Measurements from ENCODE around the gene COL4A1. TPM values are rescaled to one million over a fixed set of nuclear protein-coding genes. Genes with fewer than 3 reads are reported as not detected.

Gene COL4A1
- total and polyA plus RNA-seq, 12 donors: 83.3 to 342 (median 147) TPM

DNA sequence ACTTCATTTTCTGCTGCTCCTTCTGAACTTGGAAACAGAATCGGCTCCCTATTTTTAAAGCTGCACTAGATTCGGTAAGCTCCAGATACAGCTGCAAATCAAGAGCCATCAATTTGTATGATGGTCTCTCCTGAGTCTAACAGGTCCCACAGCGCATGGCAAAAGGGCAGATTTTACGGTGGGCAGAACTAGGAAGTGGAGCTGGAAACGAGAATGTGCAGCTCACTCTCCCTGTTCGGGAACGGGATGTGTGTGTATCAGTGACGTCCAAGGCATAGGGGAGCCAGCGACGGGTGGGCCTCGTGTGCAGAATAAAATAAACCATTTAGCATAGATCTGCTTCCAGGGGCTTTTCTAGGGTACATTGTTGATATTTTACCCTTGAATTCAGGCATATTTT is 74.2 kb downstream of the COL4A1 start:
- intact Hi-C loops (cut with DNase I): loop anchor here in 4 of 10 donors (5.0 to 10.0 kb wide), 3 partner anchors 70 to 75 kb away; partner anchors contain the start of genes COL4A1 (in 2 of the 4) and COL4A2 (in 2 of the 4)

DNA sequence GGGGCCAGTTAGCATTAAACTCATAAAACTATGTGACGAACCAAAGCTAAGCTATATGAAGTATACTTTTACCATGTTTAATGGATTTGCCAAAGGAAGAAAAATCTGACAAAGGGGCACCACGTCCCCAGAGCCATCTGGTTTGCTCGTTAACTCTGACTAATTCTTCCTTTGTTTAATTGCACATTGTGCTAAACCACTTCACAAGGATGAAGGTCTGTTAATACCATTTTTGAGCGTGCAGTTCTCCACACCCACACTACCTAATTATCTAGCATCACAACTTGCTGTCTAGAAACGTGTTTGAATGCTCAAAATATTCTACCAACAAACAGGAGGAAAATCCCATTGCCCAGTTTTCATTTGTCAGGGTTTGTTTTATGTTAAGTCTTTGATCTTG is 74.8 kb downstream of the COL4A1 start:
- Histone ChIP-seq H3K4me3 (peak overlapping the region in 3 of 10 donors; percentile 12 to 36 (median 28)), H3K9me3 (no peaks in the 10 kb centered on the region), H3K4me1 (peaks cover 28 to 94% (median 83%) of the 10 kb centered on the region in 9 donors), H3K27ac (peak overlapping the region; percentile 68 to 89 (median 80)), H3K27me3 (no peaks in the 10 kb centered on the region), H3K36me3 (peaks cover 0 to 14% (median 0%) of the 10 kb centered on the region in 9 donors)
- peak in 3 of 8 donors; percentile 22 to 43 (median 38) for ATAC-seq
- WGBS, 2 donors: 49 to 69% methylated on average over 5 of the region's 5 CpGs
- TF ChIP-seq CTCF (IDR thresholded peaks at IDR 0.05): no peak
- DNase-seq: no peak
- intact Hi-C loops (cut with DNase I): loop anchor here in 4 of 10 donors (5.0 to 10.0 kb wide), 3 partner anchors 70 to 75 kb away; partner anchors contain the start of genes COL4A1 (in 2 of the 4) and COL4A2 (in 2 of the 4)

More for the DNA sequence above, 74.2 kb downstream of the COL4A1 start:
- peaks cover 34 to 95% (median 86%) of the 10 kb centered on the region in 9 donors for H3K4me1 ChIP-seq
- H3K4me3 ChIP-seq: peak overlapping the region in 6 of 10 donors; percentile 10 to 36 (median 20)
- peak; percentile 23 to 63 (median 50) for ATAC-seq
- H3K9me3 ChIP-seq: no peaks in the 10 kb centered on the region
- H3K36me3 ChIP-seq: peaks cover 0 to 14% (median 0%) of the 10 kb centered on the region in 9 donors
- peak overlapping the region; percentile 68 to 89 (median 80) for H3K27ac ChIP-seq
- 31 to 41% methylated on average over 11 of the region's 11 CpGs for WGBS, 2 donors
- TF ChIP-seq CTCF (IDR thresholded peaks at IDR 0.05): no peak
- DNase-seq: peak in 1 of 2 donors; percentile 54
- no peaks in the 10 kb centered on the region for H3K27me3 ChIP-seq

- WGBS, 2 donors: 85% methylated on average over 16 of the region's 16 CpGs
- no peak for DNase-seq
- Histone ChIP-seq H3K27ac (peak overlapping the region in 9 of 10 donors; percentile 68 to 89 (median 82)), H3K36me3 (peaks cover 0 to 10% (median 0%) of the 10 kb centered on the region in 9 donors), H3K27me3 (no peaks in the 10 kb centered on the region), H3K9me3 (no peaks in the 10 kb centered on the region), H3K4me1 (peaks cover 24 to 93% (median 80%) of the 10 kb centered on the region in 9 donors), H3K4me3 (peak overlapping the region in 1 of 10 donors; percentile 36)
- intact Hi-C loops (cut with DNase I): loop anchor here in 4 of 10 donors (5.0 to 10.0 kb wide), 3 partner anchors 71 to 76 kb away; partner anchors contain the start of genes COL4A1 (in 2 of the 4) and COL4A2 (in 2 of the 4)
- ATAC-seq: no peak
- no peak for TF ChIP-seq CTCF (IDR thresholded peaks at IDR 0.05)
Observed at GRCh38 chr13:110231348-110232047, 75.5 kb downstream of the COL4A1 start.

DNA sequence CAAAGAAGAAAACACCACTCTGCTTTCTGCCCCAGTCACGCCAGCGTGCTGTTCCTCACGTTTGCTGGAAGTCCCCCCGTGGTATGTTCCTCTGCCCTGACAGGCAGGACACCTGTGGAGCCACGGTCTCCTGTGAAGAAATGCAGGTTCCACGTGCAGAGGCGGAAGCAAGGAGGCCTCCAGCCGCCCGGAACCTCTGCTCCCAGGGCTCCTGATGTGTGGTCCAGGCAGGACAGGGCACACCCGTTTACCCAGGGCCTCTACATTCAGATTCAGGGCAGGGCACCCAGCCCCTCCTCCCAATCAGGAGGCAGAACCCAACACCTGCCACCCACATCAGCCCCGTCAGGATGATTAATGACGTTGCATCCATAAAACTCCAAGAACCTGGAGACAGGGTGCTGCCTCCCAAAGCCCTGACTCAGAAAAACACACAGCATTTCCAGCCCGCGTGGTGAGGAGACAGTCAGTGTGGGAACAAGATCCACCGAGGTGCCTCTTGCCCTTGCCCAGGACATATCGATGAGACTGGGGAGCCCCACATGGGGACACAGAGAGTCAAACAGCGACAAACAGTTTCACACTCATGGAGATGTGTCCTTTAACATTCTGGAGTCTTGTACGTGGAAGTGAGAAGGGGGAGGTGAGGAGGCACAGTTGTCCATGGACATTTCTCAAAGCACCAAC is 76.2 kb downstream of the COL4A1 start:
- H3K4me3 ChIP-seq: no peak overlapping the region
- no peaks in the 10 kb centered on the region for H3K9me3 ChIP-seq
- peaks cover 0 to 3% (median 0%) of the 10 kb centered on the region in 9 donors for H3K36me3 ChIP-seq
- H3K27ac ChIP-seq: peak overlapping the region in 3 of 10 donors; percentile 79 to 89 (median 86)
- 86% methylated on average over 18 of the region's 18 CpGs for WGBS, 2 donors
- intact Hi-C loops (cut with DNase I): loop anchor here in 4 of 10 donors (5.0 to 10.0 kb wide), 3 partner anchors 71 to 76 kb away; partner anchors contain the start of genes COL4A1 (in 2 of the 4) and COL4A2 (in 2 of the 4)
- TF ChIP-seq CTCF (IDR thresholded peaks at IDR 0.05): no peak
- H3K4me1 ChIP-seq: peaks cover 23 to 93% (median 80%) of the 10 kb centered on the region in 9 donors
- H3K27me3 ChIP-seq: no peaks in the 10 kb centered on the region
- ATAC-seq (peak in 1 of 8 donors; percentile 9), DNase-seq (no peak)
